Panc1 (cell line): ENCODE results near the gene KRTAP5-2. TPM values are rescaled to one million over a fixed set of nuclear protein-coding genes. Genes with fewer than 3 reads are reported as not detected.

Experiments
- ATAC-seq: fragments of 200-7000 bp; cut with Tn5 transposase; 2 replicates; pipeline ENCODE4 v1.9.1; 2020; ENCODE audit warnings: mild to moderate bottlenecking, moderate library complexity
- BruUV-seq: library from RNA; stranded (reverse); fragments of 400-500 nt; replicated peaks from 2 replicates; lab custom pipeline; 2021; lab: Mats Ljungman, UMichigan
- CTCF ChIA-PET: fragments of 300-600 bp; sonication (Branson Sonifier 250); formaldehyde crosslinking; loops from one replicate; lab custom pipeline; 2022; ENCODE audit warnings: antibody characterized with exemption; lab: Charles Lee
- POLR2A ChIA-PET: fragments of 300-600 bp; sonication (Branson Sonifier 250); formaldehyde crosslinking; loops from one replicate; lab custom pipeline; 2022; ENCODE audit warnings: antibody characterized with exemption; lab: Charles Lee
- DNase-seq: peaks from one replicate; pipeline ENCODE4 v3.0.0-alpha.2; 2010; ENCODE audit warnings: low read depth, low spot score
- H3K27ac ChIP-seq: 2 replicates; pipeline ENCODE4 v1.5.1; 2011; ENCODE audit warnings: mild to moderate bottlenecking, low read length, inconsistent platforms
- H3K27me3 ChIP-seq: fragments of 200-500 bp; sonication (Bioruptor generic); 2 replicates; pipeline ENCODE4 v1.6.0; 2014; ENCODE audit warnings: low read length, inconsistent platforms; ENCODE audit not compliant: control insufficient read depth, insufficient read depth
- H3K36me3 ChIP-seq: fragments of 200-500 bp; sonication (Bioruptor generic); 2 replicates; pipeline ENCODE4 v1.5.1; 2014; ENCODE audit warnings: inconsistent platforms, mild to moderate bottlenecking, low read length, moderate library complexity; ENCODE audit not compliant: control insufficient read depth, insufficient read depth
- H3K4me1 ChIP-seq: 2 replicates; pipeline ENCODE4 v1.5.1; 2011; ENCODE audit warnings: inconsistent platforms, mild to moderate bottlenecking, low read length, moderate library complexity; ENCODE audit not compliant: control insufficient read depth, insufficient read depth
- H3K4me3 ChIP-seq, 2 experiments: 2 replicates each; pipeline ENCODE4 v1.5.1; 2011 to 2012; ENCODE audit warnings: low read depth in 2 of 2, low read length in 2 of 2, mild to moderate bottlenecking in 2 of 2, inconsistent platforms in 1 of 2, moderate library complexity in 1 of 2
- H3K9me3 ChIP-seq: fragments of 200-500 bp; sonication (Bioruptor generic); 2 replicates; pipeline ENCODE4 v1.5.1; 2014; ENCODE audit warnings: low read depth, mild to moderate bottlenecking, inconsistent platforms, low read length, moderate library complexity; ENCODE audit not compliant: control insufficient read depth, insufficient read depth
- CTCF ChIP-seq: fragments of 450-650 bp; IDR thresholded peaks from 2 replicates; pipeline ENCODE4 v1.5.1; 2017; ENCODE audit warnings: mild to moderate bottlenecking
- POLR2AphosphoS5 ChIP-seq: IDR thresholded peaks from 2 replicates; pipeline ENCODE4 v1.6.1; 2012; ENCODE audit warnings: mild to moderate bottlenecking, low read depth, low read length, moderate library complexity
- SIN3A ChIP-seq: IDR thresholded peaks from 2 replicates; pipeline ENCODE4 v1.6.1; 2012; ENCODE audit warnings: low read depth, mild to moderate bottlenecking, low read length, moderate library complexity, borderline replicate concordance; ENCODE audit not compliant: insufficient read depth
- in situ Hi-C: cut with HindIII; loops from 2 replicates; pipeline ENCODE4 v1.10.0; 2016; ENCODE audit warnings: low sequenced_read_pairs, low pct_unique_long_range_greater_than_20kb
- intact Hi-C: fragments of 100-400 bp; cut with micrococcal nuclease; formaldehyde crosslinking; loops from one replicate; pipeline ENCODE4 v1.10.0; 2022; ENCODE audit not compliant: unreplicated experiment
- total RNA-seq: library from RNA; stranded (reverse); gene quantifications from one replicate; pipeline ENCODE4 v1.2.1, GENCODE V29; 2021; ENCODE audit not compliant: unreplicated experiment
- TF ChIP-seq, protein P1 (sequence below), 2 experiments: IDR thresholded peaks; 2 replicates each; pipeline ENCODE4 v1.6.1; 2011 to 2012; ENCODE audit warnings: low read depth in 2 of 2, control low read depth in 1 of 2, low read length in 1 of 2, mild to moderate bottlenecking in 1 of 2, moderate library complexity in 1 of 2; ENCODE audit not compliant: insufficient read depth in 1 of 2

The KRTAP5-2 gene
- total RNA-seq, 1 experiment from 2014 or later, result not detected

DNA sequence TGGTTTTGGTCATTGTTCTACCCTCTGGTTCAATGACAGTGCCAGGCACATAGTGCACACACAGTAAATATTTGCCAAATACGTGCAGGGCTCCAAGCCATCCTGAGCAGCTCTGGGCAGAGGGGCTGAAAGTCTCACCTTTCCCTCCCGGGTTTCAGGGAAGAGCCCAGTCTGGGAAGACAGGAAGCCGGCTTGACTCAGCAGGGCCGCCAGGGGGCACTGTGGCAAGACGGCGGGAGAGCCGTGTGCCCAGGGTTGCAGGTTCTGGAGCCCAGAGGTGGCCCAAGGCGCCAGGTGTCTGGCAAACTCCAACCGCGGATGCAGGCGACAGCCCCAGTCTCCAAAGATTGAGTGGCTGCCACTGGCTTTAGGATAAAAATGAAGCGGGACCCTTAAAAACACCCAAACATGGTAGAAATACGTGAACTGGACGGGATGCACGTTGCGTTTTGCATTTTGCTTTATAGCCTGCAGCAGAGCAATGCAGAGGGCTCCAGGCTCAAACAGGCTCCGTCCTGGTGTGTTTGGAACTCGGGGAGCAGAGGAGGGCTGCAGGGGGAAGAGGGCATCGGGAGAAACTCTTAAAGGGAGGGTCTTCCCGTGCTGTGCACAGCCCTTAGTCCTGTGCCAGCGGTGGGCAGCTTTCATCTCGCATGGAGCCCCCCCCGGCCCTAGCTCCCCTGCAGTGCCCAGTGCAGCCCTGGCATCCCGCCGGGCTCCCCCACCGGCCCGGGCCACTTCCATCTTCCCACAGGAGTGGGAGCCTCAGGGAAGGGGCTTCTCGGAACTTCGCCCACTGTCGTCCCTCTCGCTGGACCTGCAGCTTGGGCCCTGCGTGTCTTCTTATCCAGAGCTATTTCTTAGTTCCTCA lies 42.2 kb upstream of the KRTAP5-2 start:
- Histone ChIP-seq H3K4me1 (no peaks in the 10 kb centered on the region), H3K36me3 (no peaks in the 10 kb centered on the region), H3K4me3 (no peak overlapping the region), H3K9me3 (no peaks in the 10 kb centered on the region), H3K27ac (no peak overlapping the region), H3K27me3 (peaks cover 3% of the 10 kb centered on the region)
- ATAC-seq (peak; percentile 89), DNase-seq (no peak)
- TF ChIP-seq POLR2AphosphoS5 (no peak), CTCF (peak; percentile 100)
- TF ChIP-seq, protein P1, sequence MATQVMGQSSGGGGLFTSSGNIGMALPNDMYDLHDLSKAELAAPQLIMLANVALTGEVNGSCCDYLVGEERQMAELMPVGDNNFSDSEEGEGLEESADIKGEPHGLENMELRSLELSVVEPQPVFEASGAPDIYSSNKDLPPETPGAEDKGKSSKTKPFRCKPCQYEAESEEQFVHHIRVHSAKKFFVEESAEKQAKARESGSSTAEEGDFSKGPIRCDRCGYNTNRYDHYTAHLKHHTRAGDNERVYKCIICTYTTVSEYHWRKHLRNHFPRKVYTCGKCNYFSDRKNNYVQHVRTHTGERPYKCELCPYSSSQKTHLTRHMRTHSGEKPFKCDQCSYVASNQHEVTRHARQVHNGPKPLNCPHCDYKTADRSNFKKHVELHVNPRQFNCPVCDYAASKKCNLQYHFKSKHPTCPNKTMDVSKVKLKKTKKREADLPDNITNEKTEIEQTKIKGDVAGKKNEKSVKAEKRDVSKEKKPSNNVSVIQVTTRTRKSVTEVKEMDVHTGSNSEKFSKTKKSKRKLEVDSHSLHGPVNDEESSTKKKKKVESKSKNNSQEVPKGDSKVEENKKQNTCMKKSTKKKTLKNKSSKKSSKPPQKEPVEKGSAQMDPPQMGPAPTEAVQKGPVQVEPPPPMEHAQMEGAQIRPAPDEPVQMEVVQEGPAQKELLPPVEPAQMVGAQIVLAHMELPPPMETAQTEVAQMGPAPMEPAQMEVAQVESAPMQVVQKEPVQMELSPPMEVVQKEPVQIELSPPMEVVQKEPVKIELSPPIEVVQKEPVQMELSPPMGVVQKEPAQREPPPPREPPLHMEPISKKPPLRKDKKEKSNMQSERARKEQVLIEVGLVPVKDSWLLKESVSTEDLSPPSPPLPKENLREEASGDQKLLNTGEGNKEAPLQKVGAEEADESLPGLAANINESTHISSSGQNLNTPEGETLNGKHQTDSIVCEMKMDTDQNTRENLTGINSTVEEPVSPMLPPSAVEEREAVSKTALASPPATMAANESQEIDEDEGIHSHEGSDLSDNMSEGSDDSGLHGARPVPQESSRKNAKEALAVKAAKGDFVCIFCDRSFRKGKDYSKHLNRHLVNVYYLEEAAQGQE (IDR thresholded peaks at IDR 0.05; ENCODE audit: insufficient read depth in 1 of 2, low read depth in 2 of 2, low read length in 1 of 2), result no peak
- CTCF ChIA-PET, result interaction anchor here (0.6 to 1.4 kb wide), 6 partner anchors 9 to 192 kb away, joined by 3 to 8 read pairs (median 5); partner anchors contain the start of gene KRTAP5-3
- intact Hi-C loops (no loop called here), in situ Hi-C loops (no loop called here)
- POLR2A ChIA-PET, result no interaction called here
- BruUV-seq, result no TSS peak

GRCh38 chr11:1639666-1640065 lies 41.6 kb upstream of the KRTAP5-2 start:
- no peak for DNase-seq
- no peaks in the 10 kb centered on the region for H3K36me3 ChIP-seq
- ChIA-PET POLR2A (interaction anchor here (0.6 kb wide), 1 partner anchor 65 kb away, joined by 3 read pairs; no protein-coding TSS in a partner anchor), CTCF (interaction anchor here (0.6 to 0.7 kb wide), 2 partner anchors 14 to 531 kb away, joined by 3 read pairs; no protein-coding TSS in a partner anchor)
- in situ Hi-C loops (no loop called here), intact Hi-C loops (no loop called here)
- no peak for ATAC-seq
- no peak overlapping the region for H3K4me3 ChIP-seq
- H3K27me3 ChIP-seq, result peaks cover 3% of the 10 kb centered on the region
- no peaks in the 10 kb centered on the region for H3K4me1 ChIP-seq
- no TSS peak for BruUV-seq
- TF ChIP-seq SIN3A, result no peak
- TF ChIP-seq CTCF, result 0 out of 2 replicates have a peak, but pooled peaks have one; percentile 69
- no peaks in the 10 kb centered on the region for H3K9me3 ChIP-seq
- no peak overlapping the region for H3K27ac ChIP-seq
